Measurements from ENCODE around the gene ACTR10. TPM values are rescaled to one million over a fixed set of nuclear protein-coding genes. Genes with fewer than 3 reads are reported as not detected.

The ACTR10 gene
- total and polyA plus RNA-seq, 2 of the 8 experiments (the other 6 are each of a cell fraction or from before 2014, with no cell fraction given): 15.4 to 34.6 TPM

Small RNAs within 50 kb of the gene (small RNA-seq; reads per million reads assigned to genes)
- not detected for gene RN7SL598P (ENCODE audit: insufficient read depth)

Other genes with a start within 250 kb of the ACTR10 start
- gene ARMH4, start 47.9 kb upstream of the ACTR10 start, total RNA-seq (2021; fragmentation: NEBNext Ultra II Directional; extraction: Animal tissue kit (Norgen Biotek cat#: 25700)): 24.8 and 25.4 TPM in 2 replicates
- gene ARMH4, start 47.9 kb upstream of the ACTR10 start, polyA plus RNA-seq (2011; rRNA removed): 6.4 and 7.1 TPM in 2 replicates
- gene PSMA3, start 44.7 kb downstream of the ACTR10 start, total RNA-seq (2021; fragmentation: NEBNext Ultra II Directional; extraction: Animal tissue kit (Norgen Biotek cat#: 25700)): 283 and 285 TPM in 2 replicates
- 244 and 507 TPM in 2 replicates for gene PSMA3, start 44.7 kb downstream of the ACTR10 start, polyA plus RNA-seq (2011; rRNA removed)
- 12.6 and 14.6 TPM in 2 replicates for gene ARID4A, start 98.4 kb downstream of the ACTR10 start, total RNA-seq (2021; fragmentation: NEBNext Ultra II Directional; extraction: Animal tissue kit (Norgen Biotek cat#: 25700))
- gene ARID4A, start 98.4 kb downstream of the ACTR10 start, polyA plus RNA-seq (2011; rRNA removed): 1.9 and 2.1 TPM in 2 replicates
- gene TOMM20L, start 195.8 kb downstream of the ACTR10 start, total RNA-seq (2021; fragmentation: NEBNext Ultra II Directional; extraction: Animal tissue kit (Norgen Biotek cat#: 25700)): not detected in 2 replicates
- gene TOMM20L, start 195.8 kb downstream of the ACTR10 start, polyA plus RNA-seq (2011; rRNA removed): not detected in 2 replicates
- 52.2 and 58.2 TPM in 2 replicates for gene TIMM9, start 227.4 kb downstream of the ACTR10 start, total RNA-seq (2021; fragmentation: NEBNext Ultra II Directional; extraction: Animal tissue kit (Norgen Biotek cat#: 25700))
- gene TIMM9, start 227.4 kb downstream of the ACTR10 start, polyA plus RNA-seq (2011; rRNA removed): 12.3 and 24.0 TPM in 2 replicates
- gene KIAA0586, start 227.6 kb downstream of the ACTR10 start, total RNA-seq (2021; fragmentation: NEBNext Ultra II Directional; extraction: Animal tissue kit (Norgen Biotek cat#: 25700)): 21.6 and 24.8 TPM in 2 replicates
- 3.6 and 7.2 TPM in 2 replicates for gene KIAA0586, start 227.6 kb downstream of the ACTR10 start, polyA plus RNA-seq (2011; rRNA removed)